CD14-positive monocyte (primary cell): ENCODE measurements around the gene LRRC28. TPM values are rescaled to one million over a fixed set of nuclear protein-coding genes. Genes with fewer than 3 reads are reported as not detected.

Source experiments
- DNase-seq, 3 donors: peaks; one replicate each; pipeline ENCODE4 v3.0.0-alpha.2; 2011 to 2022
- H2AFZ ChIP-seq: 2 replicates; pipeline ENCODE4 v1.6.0; 2012; ENCODE audit warnings: mild to moderate bottlenecking, low read depth, low read length, inconsistent platforms; ENCODE audit not compliant: insufficient read depth, poor library complexity, severe bottlenecking
- H3K27ac ChIP-seq, 2 donors: 1 replicate in 1 of 2; 2 replicates in 1 of 2; pipeline ENCODE4 v1.5.1; 2012 to 2013; ENCODE audit warnings: low read length in 2 of 2, control low read depth in 1 of 2, inconsistent platforms in 1 of 2, low read depth in 1 of 2, mild to moderate bottlenecking in 1 of 2
- H3K27me3 ChIP-seq, 2 donors: one replicate each; pipeline versions ENCODE4 v1.6.0 to v1.6.1; 2011 to 2013; ENCODE audit warnings: low read length in 2 of 2; ENCODE audit not compliant: control insufficient read depth in 2 of 2, insufficient read depth in 2 of 2
- H3K36me3 ChIP-seq, 2 donors: replicated peaks in 1 of 2; 1 replicate in 1 of 2; 2 replicates in 1 of 2; pipeline versions ENCODE4 v1.5.1 to v1.6.1; 2012 to 2013; ENCODE audit warnings: low read length in 2 of 2, control low read depth in 1 of 2, inconsistent platforms in 1 of 2, mild to moderate bottlenecking in 1 of 2; ENCODE audit not compliant: insufficient read depth in 2 of 2, control insufficient read depth in 1 of 2
- H3K4me1 ChIP-seq, 2 donors: 1 replicate in 1 of 2; 2 replicates in 1 of 2; pipeline versions ENCODE4 v1.5.1 to v1.6.1; 2012 to 2013; ENCODE audit warnings: low read length in 2 of 2, control low read depth in 1 of 2, inconsistent platforms in 1 of 2, mild to moderate bottlenecking in 1 of 2, moderate library complexity in 1 of 2; ENCODE audit not compliant: insufficient read depth in 2 of 2, control insufficient read depth in 1 of 2
- H3K4me2 ChIP-seq: replicated peaks from 2 replicates; pipeline ENCODE3; 2012; ENCODE audit warnings: low read length, moderate library complexity, mild to moderate bottlenecking; ENCODE audit not compliant: poor library complexity, severe bottlenecking; ENCODE audit errors: extremely low read depth
- H3K4me3 ChIP-seq, 3 experiments: fragments of 200-600 bp in 1 of 3; sonication (generic) in 1 of 3; replicated peaks in 1 of 3; 1 replicate in 2 of 3; 2 replicates in 1 of 3; pipeline ENCODE4 v1.5.1; 2011 to 2013; ENCODE audit warnings: low read length in 3 of 3, mild to moderate bottlenecking in 3 of 3, control low read depth in 2 of 3, low read depth in 2 of 3, inconsistent platforms in 1 of 3, moderate library complexity in 1 of 3
- H3K79me2 ChIP-seq: 2 replicates; pipeline ENCODE4 v1.6.0; 2012; ENCODE audit warnings: mild to moderate bottlenecking, control low read depth, inconsistent platforms, low read length, moderate library complexity; ENCODE audit not compliant: insufficient read depth
- H3K9ac ChIP-seq: 2 replicates; pipeline ENCODE4 v1.6.0; 2017; ENCODE audit warnings: low read length, mild to moderate bottlenecking; ENCODE audit not compliant: insufficient read depth, poor library complexity, severe bottlenecking
- H3K9me3 ChIP-seq, 2 donors: replicated peaks in 1 of 2; 1 replicate in 1 of 2; 2 replicates in 1 of 2; pipeline versions ENCODE4 v1.5.1 to v1.6.1; 2012 to 2013; ENCODE audit warnings: low read length in 2 of 2, control low read depth in 1 of 2; ENCODE audit not compliant: control insufficient read depth in 1 of 2, insufficient read depth in 1 of 2
- H4K20me1 ChIP-seq: 2 replicates; pipeline ENCODE4 v1.6.0; 2012; ENCODE audit warnings: mild to moderate bottlenecking, low read length, control low read depth, moderate library complexity; ENCODE audit not compliant: insufficient read depth
- H3K27ac Mint-ChIP-seq, 7 donors: one replicate each; pipeline ENCODE4 v1.8.0; 2020; ENCODE audit warnings: mild to moderate bottlenecking in 7 of 7, mixed read lengths in 7 of 7, moderate library complexity in 6 of 7, inconsistent platforms in 2 of 7
- H3K27me3 Mint-ChIP-seq, 3 donors: one replicate each; pipeline ENCODE4 v1.8.0; 2021 to 2022; ENCODE audit warnings: low read depth in 3 of 3, mild to moderate bottlenecking in 3 of 3, mixed read lengths in 3 of 3, moderate library complexity in 3 of 3, inconsistent platforms in 1 of 3
- H3K36me3 Mint-ChIP-seq, 2 donors: one replicate each; pipeline ENCODE4 v1.8.0; 2020; ENCODE audit warnings: mixed read lengths in 2 of 2, inconsistent platforms in 1 of 2, mild to moderate bottlenecking in 1 of 2
- H3K4me1 Mint-ChIP-seq: one replicate; pipeline ENCODE4 v1.8.0; 2020; ENCODE audit warnings: mild to moderate bottlenecking, mixed read lengths
- H3K4me3 Mint-ChIP-seq, 2 donors: one replicate each; pipeline ENCODE4 v1.8.0; 2020; ENCODE audit warnings: mild to moderate bottlenecking in 2 of 2, mixed read lengths in 2 of 2, moderate library complexity in 1 of 2
- H3K9me3 Mint-ChIP-seq, 7 donors: one replicate each; pipeline ENCODE4 v1.8.0; 2020 to 2022; ENCODE audit warnings: mixed read lengths in 7 of 7, mild to moderate bottlenecking in 6 of 7, moderate library complexity in 6 of 7, inconsistent platforms in 2 of 7
- CTCF ChIP-seq: fragments of 200-600 bp; IDR thresholded peaks from one replicate; pipeline ENCODE4 v1.8.0; 2022; ENCODE audit warnings: antibody characterized with exemption, mild to moderate bottlenecking
- WGBS: methylation state at CpG from one replicate; pipeline ENCODE4 v1.1.5; 2013; ENCODE audit warnings: missing lambda C conversion rate; ENCODE audit not compliant: insufficient coverage; 5-methylcytosine and 5-hydroxymethylcytosine counted together
- intact Hi-C, 2 donors: fragments of 100-400 bp; cut with micrococcal nuclease; formaldehyde crosslinking; loops; one replicate each; pipeline versions ENCODE4 v1.15.0 to v1.15.1; 2023
- polyA plus RNA-seq, 3 donors: library from polyadenylated mRNA; depleted of rRNA in 1 of 3; unstranded in 2 of 3; stranded (reverse) in 1 of 3; fragments of 300-500 nt in 2 of 3; fragments of >200 nt in 1 of 3; fragmentation: Illumina TruSeq in 2 of 3; gene quantifications; 1 replicate in 2 of 3; 2 replicates in 1 of 3; pipeline ENCODE4 v1.2.3, GENCODE V29; 2012 to 2021

The LRRC28 gene
- polyA plus RNA-seq, 3 donors: 18.6 to 25.3 (median 19.8) TPM

- no peak overlapping the region for H3K27ac ChIP-seq
- H3K9ac ChIP-seq: no peak overlapping the region
- H3K27me3 ChIP-seq: no peaks in the 10 kb centered on the region
- H3K4me3 Mint-ChIP-seq: no peak overlapping the region
- no peak for DNase-seq
- H3K79me2 ChIP-seq: no peaks in the 10 kb centered on the region
- no peak overlapping the region for H3K27ac Mint-ChIP-seq
- peaks cover 0 to 9% (median 6%) of the 10 kb centered on the region in 7 donors for H3K9me3 Mint-ChIP-seq
- H3K36me3 Mint-ChIP-seq: peaks cover 17 to 20% of the 10 kb centered on the region in 2 donors
- H2AFZ ChIP-seq: no peak overlapping the region
- no peaks in the 10 kb centered on the region for H3K4me1 ChIP-seq
- peaks cover 0 to 5% (median 2%) of the 10 kb centered on the region in 3 donors for H3K27me3 Mint-ChIP-seq
- H4K20me1 ChIP-seq: no peaks in the 10 kb centered on the region
- peaks cover 8% of the 10 kb centered on the region for H3K4me1 Mint-ChIP-seq
- no peak overlapping the region for H3K4me3 ChIP-seq
- TF ChIP-seq CTCF: no peak
- intact Hi-C loops: no loop called here
- no CpG with 5 or more reads among the region's 3 CpGs for WGBS
- H3K4me2 ChIP-seq: no peak overlapping the region
- peaks cover 0 to 2% of the 10 kb centered on the region in 2 donors for H3K36me3 ChIP-seq
- H3K9me3 ChIP-seq: no peaks in the 10 kb centered on the region
These were observed 99.1 kb downstream of the LRRC28 start for GRCh38 chr15:99350408-99350807.

- Histone ChIP-seq H3K27ac (no peak overlapping the region), H3K9ac (no peak overlapping the region), H2AFZ (no peak overlapping the region), H3K4me3 (no peak overlapping the region), H4K20me1 (no peaks in the 10 kb centered on the region), H3K9me3 (no peaks in the 10 kb centered on the region), H3K27me3 (no peaks in the 10 kb centered on the region), H3K79me2 (no peaks in the 10 kb centered on the region), H3K4me2 (no peak overlapping the region), H3K4me1 (peaks cover 0 to 4% of the 10 kb centered on the region in 2 donors), H3K36me3 (peaks cover 4 to 7% of the 10 kb centered on the region in 2 donors)
- Mint-ChIP-seq H3K36me3 (peaks cover 22 to 31% of the 10 kb centered on the region in 2 donors), H3K4me1 (peaks cover 9% of the 10 kb centered on the region), H3K4me3 (no peak overlapping the region), H3K9me3 (peaks cover 0 to 2% (median 0%) of the 10 kb centered on the region in 7 donors), H3K27ac (no peak overlapping the region), H3K27me3 (peaks cover 0 to 3% (median 0%) of the 10 kb centered on the region in 3 donors)
- no CpG with 5 or more reads among the region's 2 CpGs for WGBS
- TF ChIP-seq CTCF: no peak
- DNase-seq: peak in 1 of 3 donors; percentile 7
- intact Hi-C loops: no loop called here
These were observed 108.5 kb downstream of the LRRC28 start for GRCh38 chr15:99359769-99360168.
